ENCODE results near the gene KRI1. TPM values are rescaled to one million over a fixed set of nuclear protein-coding genes. Genes with fewer than 3 reads are reported as not detected.

The KRI1 gene
- 2.4 and 5.3 TPM in 2 replicates for polyA plus RNA-seq

GRCh38 chr19:10565567-10566407 is at the start of gene KRI1:
Gene KRI1, minus strand, starts transcription at chr19:10566010. Its CDS starts 11 bp downstream, at chr19:10565999.

GRCh38 chr19:10587022-10587838 is 21.4 kb upstream of the KRI1 start, which contains the start of gene AP1M2:
Gene AP1M2, minus strand, starts transcription at chr19:10587312. Its CDS starts 81 bp downstream, at chr19:10587231.

GRCh38 chr19:10568826-10569651 is 3.2 kb upstream of the KRI1 start, which contains the start of gene CDKN2D:
Gene CDKN2D, minus strand, starts transcription at chr19:10568979. Its CDS starts 326 bp downstream, at chr19:10568653.

DNA sequence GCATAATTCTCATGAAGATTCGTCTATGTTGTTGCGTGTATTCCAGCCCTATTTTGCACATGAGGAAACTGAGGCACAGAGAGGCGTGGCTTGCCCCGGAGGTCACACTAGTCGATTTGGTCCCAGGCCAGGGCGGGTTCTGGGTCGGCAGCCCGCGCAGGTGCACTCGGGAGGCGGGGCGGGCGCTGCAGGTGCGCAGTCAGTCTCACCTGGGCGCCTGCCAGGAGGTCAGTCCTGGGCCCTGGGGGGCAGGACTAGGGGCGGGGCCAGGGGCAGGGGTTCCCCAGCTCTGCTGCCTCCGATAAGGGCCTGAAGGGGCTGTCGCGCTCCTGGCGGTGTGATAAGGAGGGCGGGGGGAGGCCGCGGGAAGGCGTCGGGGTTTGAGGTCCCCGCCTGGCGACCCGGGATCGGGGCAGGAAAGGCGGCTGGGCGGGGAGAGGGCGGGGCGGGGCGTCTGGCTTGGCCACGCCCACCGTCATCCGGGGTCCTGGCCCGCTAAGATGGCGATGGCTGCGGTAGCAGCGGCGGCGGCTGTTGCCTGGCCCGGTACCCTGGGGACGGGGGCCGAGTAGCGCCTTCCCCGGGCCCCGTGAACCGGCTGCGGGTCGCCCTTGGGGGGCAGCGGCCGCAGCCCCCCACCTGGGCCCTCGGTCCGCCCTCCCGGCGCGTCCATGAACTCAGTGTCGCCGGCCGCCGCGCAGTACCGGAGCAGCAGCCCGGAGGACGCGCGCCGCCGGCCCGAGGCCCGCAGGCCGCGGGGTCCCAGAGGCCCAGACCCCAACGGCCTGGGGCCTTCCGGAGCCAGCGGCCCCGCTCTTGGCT is 22.2 kb downstream of the KRI1 start, which contains the start of gene ATG4D:
ATG4D (plus strand) TSS at position 485 of the 822 bp plus-strand sequence; CDS start at position 672, 187 bp downstream.

DNA sequence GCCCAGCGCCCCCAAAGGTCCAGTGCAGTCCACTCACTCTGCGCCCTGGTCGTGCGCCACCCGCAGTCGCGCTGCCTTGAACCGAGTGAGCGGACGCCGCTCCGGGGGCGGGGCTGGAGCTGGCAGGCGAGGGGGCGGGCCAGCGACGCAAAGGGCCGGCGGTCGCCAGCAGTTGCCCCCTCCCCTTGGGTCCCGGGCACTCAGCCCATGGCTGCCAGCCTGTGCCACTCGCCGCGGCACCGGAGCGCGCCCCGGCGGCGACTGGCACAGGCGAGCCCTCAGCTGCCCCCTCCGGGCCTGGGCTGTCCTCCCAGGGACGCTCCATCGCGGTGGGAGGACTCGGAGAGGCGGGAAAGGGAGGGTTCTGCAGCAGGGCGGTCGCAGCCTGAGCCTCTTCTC is 48.5 kb downstream of the KRI1 start, which contains the start of gene S1PR5:
S1PR5 (minus strand) TSS at position 87 of the 399 bp plus-strand sequence. CDS start 2,436 bp downstream, outside the sequence.

Other genes starting within 250 kb of the KRI1 start
- 12.7 and 29.5 TPM in 2 replicates for gene FDX2, start 250.0 kb downstream of the KRI1 start, polyA plus RNA-seq
- 0.13 TPM in 2 replicates for gene RAVER1, start 232.5 kb downstream of the KRI1 start, polyA plus RNA-seq
- gene ICAM3, start 226.4 kb downstream of the KRI1 start, polyA plus RNA-seq, result 2.8 TPM in 1 of 2 replicates, not detected in the other
- 8.2 and 13.2 TPM in 2 replicates for gene TYK2, start 185.4 kb downstream of the KRI1 start, polyA plus RNA-seq
- gene CDC37, start 162.5 kb downstream of the KRI1 start, polyA plus RNA-seq, result 16.1 and 22.6 TPM in 2 replicates
- gene PDE4A, start 145.5 kb downstream of the KRI1 start, polyA plus RNA-seq, result 0.63 and 2.5 TPM in 2 replicates
- gene KEAP1, start 62.7 kb downstream of the KRI1 start, polyA plus RNA-seq, result 11.3 and 23.4 TPM in 2 replicates
- 0.32 TPM in 1 of 2 replicates, not detected in the other for gene S1PR5, start 48.6 kb downstream of the KRI1 start, polyA plus RNA-seq
- gene ATG4D, start 22.1 kb downstream of the KRI1 start, polyA plus RNA-seq, result 5.6 TPM in 1 of 2 replicates, not detected in the other
- gene CDKN2D, start 3.0 kb upstream of the KRI1 start, polyA plus RNA-seq, result 17.1 and 34.4 TPM in 2 replicates
- 2.5 TPM in 1 of 2 replicates, not detected in the other for gene AP1M2, start 21.3 kb upstream of the KRI1 start, polyA plus RNA-seq
- gene SLC44A2, start 59.5 kb upstream of the KRI1 start, polyA plus RNA-seq, result 7.4 and 12.4 TPM in 2 replicates
- 29.6 and 33.0 TPM in 2 replicates for gene ILF3, start 88.3 kb upstream of the KRI1 start, polyA plus RNA-seq
- 2.2 and 3.9 TPM in 2 replicates for gene QTRT1, start 135.4 kb upstream of the KRI1 start, polyA plus RNA-seq
- gene DNM2, start 152.1 kb upstream of the KRI1 start, polyA plus RNA-seq, result 0.52 and 0.94 TPM in 2 replicates

All from Purkinje cell (primary cell).